Stimulated activated CD8-positive, alpha-beta memory T cell treated with anti-CD3 and anti-CD28 coated beads, Interleukin-15, amount 100 ng/mL, for 4 hours (primary cell): ENCODE results near the gene PHLDA3.
A peak's percentile ranks its signal among the peaks of the same experiment; 100 is the strongest.

ENCODE experiments used
- DNase-seq, 2 donors: peaks; one replicate each; pipeline ENCODE4 v3.0.0-alpha.2; 2020; ENCODE audit warnings: low read depth in 2 of 2

PHLDA3 gene

DNA sequence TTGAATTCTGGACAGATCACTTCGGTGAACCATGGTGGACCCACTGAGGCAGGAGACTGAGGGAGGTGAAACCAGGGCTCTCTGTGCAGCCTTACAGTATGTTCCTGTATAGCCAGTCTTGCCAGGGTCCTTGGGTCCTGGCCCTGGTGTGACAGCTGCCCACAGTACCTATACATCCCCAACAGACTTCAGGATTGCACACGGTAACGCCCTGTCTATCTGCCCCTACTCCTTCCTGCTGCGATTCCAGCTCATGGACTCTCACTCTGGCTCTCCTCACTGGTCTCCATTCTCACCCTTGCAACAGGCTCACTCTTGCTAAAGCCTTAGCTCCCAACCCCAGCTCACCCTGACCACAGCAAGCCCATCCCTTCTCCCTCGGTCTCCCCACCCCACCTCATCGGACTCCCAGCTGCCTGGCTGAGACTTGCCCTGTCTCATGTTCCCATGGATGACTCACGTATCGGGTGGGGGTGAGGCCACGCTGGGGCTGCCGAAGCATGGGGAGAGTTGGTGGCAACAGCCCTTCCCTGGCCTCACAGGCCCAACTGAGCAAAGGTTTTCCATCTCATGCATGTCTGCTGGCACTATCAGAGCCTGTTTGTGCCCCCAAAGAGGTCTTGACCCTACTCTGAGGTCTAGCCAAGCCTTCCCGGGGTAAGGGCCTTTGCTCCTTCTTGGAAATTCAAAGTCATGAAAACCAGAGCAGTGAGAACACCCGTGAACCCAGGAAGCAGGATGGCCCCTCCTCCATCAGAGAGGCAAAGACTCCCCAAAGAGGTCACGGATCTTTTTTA lies 7.1 kb downstream of the PHLDA3 start:
- DNase-seq = no peak

DNA sequence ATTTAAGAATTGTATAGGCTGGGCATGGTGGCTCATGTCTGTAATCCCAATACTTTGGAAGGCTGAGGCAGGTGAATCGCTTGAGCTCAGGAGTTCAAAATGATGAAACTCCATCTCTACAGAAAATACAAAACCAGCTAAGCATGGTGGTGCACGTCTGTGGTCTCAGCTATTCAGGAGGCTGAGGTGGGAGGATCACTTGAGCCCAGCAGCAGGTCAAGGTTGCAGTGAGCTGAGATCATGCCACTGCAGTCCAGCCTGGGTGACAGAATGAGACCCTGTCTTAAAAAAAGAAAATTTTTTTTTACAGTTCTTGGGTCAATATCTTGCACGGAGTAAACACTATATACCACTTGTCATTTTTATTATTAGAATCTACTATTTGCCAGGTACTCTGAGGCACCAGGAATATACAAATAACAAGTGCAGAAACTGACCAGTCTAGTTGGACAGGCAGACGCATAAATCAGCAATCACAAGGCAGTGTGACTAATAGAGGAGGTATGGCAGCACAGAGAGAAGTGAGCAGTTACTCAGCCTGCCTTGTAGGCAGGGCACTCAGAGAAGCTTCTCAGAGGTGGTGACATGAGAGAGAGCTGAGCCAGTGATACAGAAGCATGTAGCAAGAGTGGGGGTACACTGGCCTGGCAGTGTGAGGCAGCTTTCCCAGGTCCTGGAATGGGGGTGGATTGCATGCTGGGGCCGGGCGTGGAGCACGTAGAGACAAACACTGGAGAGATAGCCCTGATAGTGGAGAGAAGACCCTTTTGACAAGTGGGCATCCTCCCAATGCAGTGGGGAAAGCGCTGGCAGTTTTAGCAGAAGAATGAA lies 8.0 kb downstream of the PHLDA3 start:
- no peak for DNase-seq

DNA sequence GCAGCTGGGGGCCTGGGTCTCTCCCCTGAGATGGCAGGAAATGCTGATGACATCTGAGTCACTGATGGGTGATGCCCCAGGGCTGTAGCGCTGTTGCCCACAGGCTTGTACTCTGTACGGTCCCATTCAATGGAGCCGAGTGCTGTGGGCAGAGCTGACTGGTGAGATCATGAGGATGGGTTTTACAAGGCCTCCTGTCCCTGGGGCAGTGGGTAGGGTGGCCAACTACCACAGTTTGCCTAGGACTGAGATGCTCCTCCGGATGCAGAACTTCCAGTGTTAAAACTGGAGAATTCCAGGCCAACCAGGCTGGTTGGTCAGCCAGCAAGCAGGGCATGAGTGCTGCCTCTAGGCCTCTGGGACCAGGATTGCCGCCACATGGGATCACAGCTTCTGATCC lies 9.2 kb downstream of the PHLDA3 start:
- DNase-seq = no peak

DNA sequence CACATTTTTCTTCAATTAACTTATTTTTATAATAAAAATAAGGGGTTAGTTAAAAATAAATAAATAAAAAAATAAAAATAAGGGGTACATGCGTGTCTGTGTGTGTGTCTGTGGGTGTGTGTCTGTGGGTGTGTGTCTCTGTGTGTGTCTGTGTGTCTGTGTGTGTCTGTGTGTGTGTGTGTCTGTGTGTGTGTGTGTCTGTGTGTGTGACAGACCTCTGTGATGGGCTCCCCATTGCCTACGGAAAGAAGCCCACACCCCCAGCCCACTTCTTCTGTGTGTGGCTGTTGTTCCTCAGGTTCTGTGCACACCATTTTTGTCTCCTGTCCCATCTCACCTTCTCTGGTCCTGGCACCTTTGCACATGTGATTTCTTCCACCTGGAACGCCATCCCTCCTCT lies 9.9 kb downstream of the PHLDA3 start:
- no peak for DNase-seq

DNA sequence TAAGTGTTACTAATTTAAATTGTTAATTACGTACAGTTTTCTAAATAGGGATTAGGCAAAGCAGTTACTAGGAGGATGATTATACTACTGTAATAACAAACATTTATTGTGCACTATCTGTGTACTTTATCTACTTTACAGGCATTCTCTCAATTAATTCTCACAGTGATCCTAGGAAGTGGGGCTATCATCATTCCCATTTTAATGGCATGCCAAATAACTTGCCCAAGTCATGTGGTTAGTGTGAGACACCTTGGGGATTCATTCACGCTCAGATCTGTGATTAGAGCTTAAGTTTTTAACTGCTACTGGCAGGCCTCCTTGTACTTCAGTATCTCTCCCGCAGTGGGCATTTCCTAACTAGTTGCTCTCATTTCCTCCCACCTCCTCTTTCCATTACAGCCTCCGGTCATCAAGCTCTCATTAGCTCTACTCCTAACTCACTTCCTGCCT lies 11.5 kb downstream of the PHLDA3 start:
- no peak for DNase-seq

DNA sequence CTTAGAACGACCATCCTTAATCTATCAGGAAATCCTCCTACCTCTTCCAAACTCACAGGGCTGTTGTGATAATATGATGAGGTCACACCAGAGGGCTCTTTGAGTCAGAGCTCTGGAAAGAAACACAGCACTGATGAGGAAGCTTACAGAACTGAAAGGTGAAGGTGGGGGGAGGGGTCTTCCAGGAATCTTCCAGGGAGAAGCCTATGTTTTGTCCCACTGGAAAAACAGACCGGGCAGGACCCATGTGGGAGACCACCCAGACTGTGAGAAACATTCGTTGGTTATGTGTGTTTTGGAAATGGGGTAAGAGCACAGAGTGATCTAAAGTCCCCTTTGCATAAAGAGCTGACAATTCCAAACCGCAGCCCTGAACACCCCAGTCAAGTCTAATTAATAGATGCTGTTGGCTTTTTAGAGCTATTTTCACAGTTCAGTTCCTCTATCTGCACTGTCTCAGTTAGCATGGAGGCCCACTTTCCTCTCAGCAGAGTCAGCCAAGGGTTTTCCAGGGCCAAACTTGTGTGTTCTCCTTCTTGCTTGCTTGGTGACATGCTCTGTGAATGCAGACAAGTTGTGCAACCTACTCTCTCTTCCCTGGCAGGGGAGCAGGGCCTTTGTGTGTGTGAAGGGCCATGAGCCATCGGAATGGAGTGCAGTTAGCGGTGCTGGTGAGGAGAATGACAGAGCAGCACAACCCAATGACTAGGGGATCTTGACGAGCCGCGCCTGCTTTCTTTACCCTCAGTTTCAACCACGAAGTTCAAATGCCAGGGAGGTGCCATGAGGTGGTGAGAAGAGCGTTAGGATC lies 12.3 kb downstream of the PHLDA3 start:
- DNase-seq = no peak

DNA sequence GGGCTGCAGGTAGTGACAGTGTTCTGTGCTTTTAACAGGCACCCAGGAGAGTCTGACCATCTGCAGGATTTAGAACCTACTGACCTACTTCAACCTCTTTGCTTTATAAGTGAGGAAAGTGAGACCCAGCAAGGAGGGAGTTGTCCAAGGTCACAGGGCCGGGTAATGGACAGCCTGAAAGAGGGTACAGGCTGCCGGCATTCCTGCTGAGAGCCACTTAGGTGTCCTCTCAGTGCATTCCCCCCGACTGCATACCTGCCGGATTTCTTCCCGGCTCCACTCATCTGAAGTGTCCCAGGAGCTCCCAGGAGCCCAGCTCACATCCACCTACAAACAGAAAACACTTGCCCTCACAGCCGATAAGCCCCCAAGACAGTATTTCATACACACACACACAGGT lies 13.9 kb downstream of the PHLDA3 start:
- no peak for DNase-seq

DNA sequence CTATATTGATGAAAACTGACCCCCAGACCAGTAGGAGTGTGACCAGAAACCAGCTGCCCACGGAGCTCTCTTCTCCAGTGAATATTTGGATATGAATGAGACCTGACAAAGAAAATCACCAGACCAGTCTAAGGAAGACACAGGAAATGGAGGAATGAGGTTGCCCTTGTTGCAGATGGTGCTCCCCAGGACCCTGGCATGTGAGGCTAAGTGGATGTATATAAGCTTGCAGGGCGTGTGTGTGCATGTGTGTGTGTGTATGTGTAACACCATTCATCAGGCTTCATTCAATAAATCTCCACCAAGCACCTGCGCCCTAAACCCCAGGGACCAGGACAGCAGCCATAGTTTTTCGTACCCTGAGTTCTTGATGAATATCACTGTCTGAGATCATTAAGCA lies 14.4 kb downstream of the PHLDA3 start:
- DNase-seq = no peak

DNA sequence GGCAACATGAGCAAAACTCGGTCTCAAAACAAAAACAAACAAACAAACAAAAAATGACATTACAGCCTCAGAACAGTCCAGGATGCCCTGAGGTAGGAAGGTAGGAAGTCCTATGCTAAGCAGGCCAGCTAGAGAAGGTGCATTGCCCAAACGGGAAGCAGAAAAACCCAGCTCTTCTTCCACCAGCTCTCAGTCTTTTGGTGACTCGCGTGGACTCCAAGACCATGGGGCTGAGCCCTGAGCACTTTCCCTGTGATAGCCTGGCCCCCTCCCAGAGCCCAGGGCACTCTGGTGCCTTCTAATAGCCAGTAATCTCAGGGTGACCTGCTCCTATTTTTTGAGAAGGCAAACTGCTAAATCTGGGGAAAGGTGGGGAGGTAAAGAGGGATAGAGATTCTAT lies 16.1 kb downstream of the PHLDA3 start:
- DNase-seq = no peak

DNA sequence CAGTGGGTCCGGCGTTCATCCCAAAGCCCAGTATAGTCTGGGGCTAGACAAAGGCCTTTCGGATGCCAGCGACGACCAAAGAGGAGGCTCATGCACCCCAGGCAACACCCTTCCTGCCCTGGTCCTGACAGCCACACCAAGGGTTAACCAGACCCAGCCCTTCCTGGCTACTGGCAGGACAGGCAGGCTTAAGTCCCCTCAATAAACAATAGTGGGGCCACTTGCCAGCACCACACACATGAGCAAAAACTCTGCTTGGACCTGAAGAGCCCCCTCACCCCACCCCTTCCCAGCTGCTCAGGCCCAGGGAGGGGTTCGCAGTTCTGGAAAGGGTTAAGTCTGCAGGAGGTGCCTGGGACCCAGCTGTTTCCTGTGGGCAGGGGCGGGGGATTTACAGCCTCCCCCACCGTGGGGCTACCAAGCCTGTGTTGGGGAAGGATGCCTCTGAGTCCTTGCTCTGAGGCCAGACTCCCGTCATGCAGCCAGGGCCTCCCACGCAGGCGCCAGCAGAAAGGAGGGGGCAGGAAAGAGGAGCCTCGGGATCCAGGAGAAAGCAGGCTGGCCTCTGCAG lies 18.2 kb downstream of the PHLDA3 start:
- no peak for DNase-seq

DNA sequence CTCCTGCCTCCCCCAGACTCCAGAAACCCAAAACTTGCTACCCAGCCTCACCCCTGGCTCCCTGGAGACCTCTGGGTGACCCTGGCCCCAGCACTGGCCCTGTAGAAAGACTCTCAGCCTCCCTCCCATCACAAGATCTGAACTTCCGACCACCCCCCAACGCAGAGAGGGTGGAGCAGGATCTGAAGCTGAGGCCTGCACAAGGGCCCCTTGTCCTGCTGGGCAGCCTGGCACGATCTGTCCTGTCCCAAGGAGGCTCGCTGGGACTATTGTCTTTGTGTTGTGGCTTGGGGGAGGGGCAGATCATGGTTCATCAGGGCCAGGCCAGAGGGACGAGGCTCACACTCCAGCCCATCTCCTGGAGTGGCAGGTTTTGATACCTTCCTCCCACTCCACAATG lies 20.0 kb downstream of the PHLDA3 start:
- DNase-seq = no peak

DNA sequence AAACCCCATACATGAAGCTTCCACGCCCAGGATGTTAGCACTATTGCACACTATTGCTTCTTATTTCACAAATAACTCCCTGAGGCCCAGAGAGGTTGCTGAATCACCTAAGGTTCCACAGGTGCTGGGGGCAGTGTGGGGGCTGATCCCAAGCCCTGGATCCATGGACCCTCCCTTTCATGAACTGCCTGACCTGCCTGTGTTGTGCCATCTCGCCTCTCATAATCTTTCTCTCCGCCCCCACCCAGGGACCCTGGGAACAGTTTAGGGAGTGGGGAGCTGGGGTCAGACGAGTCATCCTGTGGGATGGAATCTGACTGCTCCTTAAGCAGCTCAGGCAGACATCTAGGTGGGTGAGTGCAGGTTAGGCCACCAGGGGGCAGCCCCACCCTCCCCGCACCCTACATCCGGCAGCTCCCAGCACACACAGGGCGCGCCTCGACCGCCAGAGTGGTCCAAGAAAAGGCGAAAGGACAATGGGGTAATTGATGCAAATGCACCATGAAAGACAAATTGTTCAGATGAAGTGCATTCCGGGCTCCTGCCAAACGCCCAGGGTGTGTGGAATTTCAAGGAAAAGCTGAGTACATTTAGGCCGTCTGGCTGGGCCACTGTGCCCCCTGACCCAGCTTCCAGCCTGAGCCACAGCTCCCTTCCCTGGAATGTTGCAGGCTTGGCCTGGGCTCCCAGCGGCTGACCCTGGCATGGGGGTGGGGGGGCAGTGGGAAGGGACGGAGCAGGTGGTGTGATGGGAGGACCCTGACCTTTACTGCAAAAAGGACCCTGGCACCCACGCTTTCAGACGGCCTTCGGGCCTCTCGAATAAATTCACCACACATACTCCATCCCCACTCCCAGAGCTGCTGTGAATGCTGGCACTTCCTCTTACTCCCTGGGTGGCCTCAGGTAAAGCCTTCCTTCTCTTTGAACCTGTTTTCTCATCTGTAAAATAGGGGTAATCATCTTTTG lies 20.8 kb downstream of the PHLDA3 start:
- peak; percentile 10 to 14 for DNase-seq

DNA sequence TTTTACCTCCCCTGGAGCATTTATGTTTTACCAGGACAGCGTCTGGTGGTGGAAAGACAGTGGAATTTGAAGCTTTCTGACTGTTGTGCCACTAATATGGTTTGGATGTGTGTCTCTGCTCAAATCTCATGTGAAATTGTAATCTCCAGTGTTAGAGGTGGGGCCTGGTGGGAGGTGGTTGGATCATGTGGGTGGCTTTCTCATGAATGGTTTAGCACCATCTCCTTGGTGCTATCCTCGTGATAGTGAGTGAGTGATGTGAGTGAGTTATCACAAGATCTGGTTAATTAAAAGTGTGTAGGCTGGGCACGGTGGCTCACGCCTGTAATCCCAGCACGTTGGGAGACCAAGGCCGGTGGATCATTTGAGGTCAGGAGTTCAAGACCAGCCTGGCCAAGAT lies 23.7 kb downstream of the PHLDA3 start:
- DNase-seq = no peak

DNA sequence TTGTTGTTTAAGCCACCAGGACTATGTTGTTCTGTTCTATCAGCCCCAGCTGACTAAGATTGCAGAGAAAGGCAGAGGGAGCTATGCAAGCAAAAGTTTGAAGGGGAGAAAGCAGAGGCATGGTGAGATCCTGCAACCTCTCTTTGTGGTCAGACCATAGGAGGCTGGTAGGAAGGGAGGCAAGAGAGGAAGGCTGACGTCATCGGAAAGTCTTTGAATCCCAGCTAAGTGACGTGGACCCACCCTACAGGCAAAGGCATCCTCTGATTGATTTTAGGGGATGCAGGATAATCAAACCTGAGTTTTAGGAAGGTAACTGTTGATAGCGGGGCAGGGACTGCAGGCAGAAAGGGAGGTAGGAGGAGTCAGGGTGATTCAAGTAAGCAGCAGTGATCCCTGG lies 24.2 kb downstream of the PHLDA3 start:
- DNase-seq = no peak

DNA sequence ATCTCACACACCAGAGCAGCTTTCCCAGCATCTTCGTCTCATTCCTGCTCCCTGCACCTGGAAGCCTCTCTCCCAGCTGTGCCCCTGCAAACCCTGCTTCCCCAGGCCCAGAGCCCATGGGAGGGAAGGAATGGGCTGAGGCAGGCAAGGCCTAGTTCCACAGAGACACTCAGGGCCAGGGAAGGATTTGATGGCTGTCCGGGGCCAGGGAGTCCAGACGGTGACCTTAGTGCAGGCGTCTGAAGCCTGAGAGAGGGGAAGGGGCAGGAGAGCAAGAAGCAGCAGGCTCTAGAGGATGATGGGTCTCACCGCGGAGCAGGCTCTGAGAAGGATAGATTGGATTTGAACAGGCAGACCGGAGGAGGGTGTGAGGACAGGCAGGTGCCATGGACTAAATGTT lies 25.2 kb downstream of the PHLDA3 start:
- DNase-seq = no peak

DNA sequence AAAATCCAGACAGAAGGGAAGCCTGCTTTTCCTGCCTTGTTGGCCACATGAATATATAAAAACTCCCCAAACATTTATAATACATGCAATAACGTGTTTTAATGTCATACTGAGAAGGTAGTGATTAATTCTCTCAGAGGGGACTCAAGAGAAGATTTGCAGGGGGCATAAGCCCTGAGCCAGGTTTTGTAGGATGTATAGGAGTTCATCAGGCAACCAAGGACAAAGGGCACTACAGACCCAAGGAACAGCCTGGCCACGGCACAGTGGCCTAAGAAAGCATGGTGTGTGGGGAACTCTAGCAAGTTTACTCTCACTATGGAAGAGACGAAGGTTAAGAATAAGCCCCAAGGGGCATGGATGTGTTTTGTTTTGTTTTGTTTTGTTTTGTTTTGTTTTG lies 32.0 kb downstream of the PHLDA3 start:
- no peak for DNase-seq

DNA sequence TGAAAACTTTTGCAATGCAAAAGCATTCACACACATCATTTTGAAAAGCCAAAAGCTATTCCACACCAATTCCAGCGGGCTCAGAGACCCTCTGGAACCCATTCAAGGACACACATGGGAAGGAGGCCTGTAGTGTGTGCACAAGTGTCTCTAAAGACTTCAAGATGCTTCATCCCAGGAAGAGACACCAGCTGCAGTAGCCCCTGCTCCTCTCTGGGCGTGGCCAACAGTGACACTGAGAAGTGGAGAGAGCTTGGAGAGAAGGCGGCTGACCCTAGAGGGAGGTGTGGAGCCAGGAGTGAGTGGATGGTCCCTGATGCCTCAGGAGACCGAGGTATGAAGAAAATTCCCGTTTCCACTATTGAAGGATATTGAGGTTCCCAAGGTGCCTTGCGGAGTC lies 32.6 kb downstream of the PHLDA3 start:
- DNase-seq = no peak

DNA sequence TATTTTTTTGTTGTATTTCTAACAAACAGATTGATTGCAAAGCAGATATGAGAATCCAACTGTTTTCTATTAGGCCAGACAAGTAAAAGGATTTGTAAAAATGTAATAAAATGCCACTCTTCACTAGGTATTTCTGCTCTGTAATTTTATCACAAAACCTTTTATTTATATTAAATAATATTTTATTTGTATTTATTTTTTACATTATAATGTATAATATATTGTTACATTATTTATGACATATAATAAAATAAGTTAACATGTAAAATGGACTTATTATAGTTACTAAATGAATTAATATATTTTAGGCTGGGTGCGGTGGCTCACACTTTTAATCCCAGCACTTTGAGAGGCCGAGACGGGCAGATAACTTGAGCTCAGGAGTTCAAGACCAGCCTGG lies 34.7 kb downstream of the PHLDA3 start:
- DNase-seq = no peak

DNA sequence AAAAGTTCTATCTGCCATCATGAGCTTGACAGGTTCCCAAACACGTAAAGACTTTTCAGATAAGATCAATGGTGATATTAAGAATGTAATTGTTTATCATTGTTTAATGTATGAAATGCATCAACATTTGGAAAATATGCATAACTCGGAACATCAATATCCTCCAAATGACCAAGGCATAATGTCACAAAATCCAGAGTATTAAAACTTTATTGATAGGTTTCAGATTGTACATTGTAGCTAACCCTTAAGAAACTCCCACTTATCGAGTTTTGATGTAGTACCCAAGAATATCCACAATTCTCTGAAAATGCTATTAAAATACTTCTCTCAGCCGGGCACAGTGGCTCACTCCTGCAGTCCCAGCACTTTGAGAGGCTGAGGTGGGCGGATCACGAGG lies 35.4 kb downstream of the PHLDA3 start:
- no peak for DNase-seq

DNA sequence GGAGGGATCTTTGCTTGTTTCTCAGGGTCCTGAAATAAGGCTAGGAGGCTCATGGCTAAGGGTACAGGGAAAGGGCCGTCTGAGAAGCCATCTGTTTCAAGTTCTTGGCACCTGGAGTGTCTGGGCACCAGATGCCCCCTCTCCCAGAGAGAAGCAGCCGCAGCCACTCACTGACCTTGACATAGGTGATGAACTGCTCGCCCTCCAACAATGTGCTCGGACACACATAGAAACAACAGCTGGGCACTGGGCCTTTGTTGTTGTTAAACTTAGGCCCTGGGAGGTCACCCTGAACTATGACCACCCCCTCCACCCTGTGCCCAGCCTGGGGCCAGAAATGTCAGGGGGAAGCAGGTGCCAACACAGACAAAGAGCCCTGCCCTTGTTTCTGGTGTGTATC lies 38.2 kb downstream of the PHLDA3 start:
- DNase-seq = no peak
